ENCODE measurements around the gene UBR3. TPM values are rescaled to one million over a fixed set of nuclear protein-coding genes. Genes with fewer than 3 reads are reported as not detected.
"Not testable (repeated sequence)": the region's sequence is repeated elsewhere in the genome, so short reads cannot be mapped to it uniquely, and the experiment has no call there.

UBR3 gene
- polyA plus RNA-seq, 2 of the 4 experiments (the other 2 are of a cell fraction), result 11.0 to 23.1 TPM

DNA sequence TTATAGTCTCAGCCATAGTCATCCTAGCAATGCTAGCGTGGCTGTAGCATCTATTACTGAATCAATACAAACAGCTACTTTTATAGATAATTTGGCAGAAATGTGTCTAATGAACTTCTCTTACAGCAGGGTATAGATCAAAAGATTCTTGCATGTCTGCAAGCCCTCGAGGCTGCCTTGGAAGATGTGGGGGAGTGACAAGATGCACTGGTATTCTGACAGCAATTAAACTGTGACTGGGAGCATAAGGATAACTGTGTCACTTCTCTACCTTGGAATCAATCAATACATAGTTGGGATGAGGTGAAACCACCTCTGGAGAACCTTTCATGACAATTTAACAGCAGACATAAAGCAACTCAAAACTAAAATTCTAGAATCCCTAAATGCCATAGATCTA is 291.4 kb downstream of the UBR3 start:
- FAIRE-seq (no peak), ATAC-seq (no peak), DNase-seq (ENCODE audit: low read depth in 1 of 2, low spot score in 1 of 2) (no peak)
- H3K9me3 ChIP-seq, result no peaks in the 10 kb centered on the region
- CTCF ChIA-PET, result no interaction called here
- no peak for TF ChIP-seq KDM1A (IDR thresholded peaks at IDR 0.05; ENCODE audit: low read depth)
- 63% methylated on average over 2 of the region's 2 CpGs for WGBS (ENCODE audit: missing lambda C conversion rate)
- peaks cover 51% of the 10 kb centered on the region for H3K4me1 ChIP-seq
- peak overlapping the region; percentile 43; the same call in 1 of the 3 replicates for H3K4me2 ChIP-seq
- no peak overlapping the region for H3K4me3 ChIP-seq
- POLR2A ChIA-PET, result no interaction called here
- H3K27ac ChIP-seq, result no peak overlapping the region

DNA sequence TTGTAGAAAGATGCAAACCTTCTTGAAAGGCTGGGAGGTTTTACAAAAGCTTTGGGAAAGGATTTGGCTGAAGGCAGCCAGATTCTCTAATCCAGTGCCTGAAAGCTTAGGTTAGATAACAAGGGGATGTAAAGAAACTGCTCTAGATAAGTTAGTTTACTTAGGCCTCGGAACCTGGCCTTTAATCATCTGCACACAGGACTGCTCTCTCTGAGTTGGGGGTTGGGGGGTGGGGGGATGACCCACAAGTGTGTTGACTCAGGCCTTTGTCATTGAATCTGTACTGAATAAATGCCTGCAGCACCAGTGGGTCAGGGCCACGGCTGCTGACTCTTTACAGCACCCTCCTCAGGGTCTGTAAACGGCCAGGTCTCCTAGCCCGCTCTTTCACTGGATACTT is 292.1 kb downstream of the UBR3 start:
- peaks cover 55% of the 10 kb centered on the region for H3K4me1 ChIP-seq
- CTCF ChIA-PET, H3K4me3 ChIP-seq, H3K9me3 ChIP-seq, POLR2A ChIA-PET, FAIRE-seq: not testable (repeated sequence)
- 36% methylated on average over 4 of the region's 4 CpGs for WGBS (ENCODE audit: missing lambda C conversion rate)
- peak overlapping the region; percentile 43; the same call in 2 of the 3 replicates for H3K4me2 ChIP-seq
- H3K27ac ChIP-seq, result peak overlapping the region in 1 of 2 experiments; percentile 11; a peak in 1 of 6 replicates
- peak in 1 of 2 experiments; percentile 14 for DNase-seq (ENCODE audit: low read depth in 1 of 2, low spot score in 1 of 2)
- peak in 1 of 2 experiments; percentile 53; a peak in 4 of 6 replicates for ATAC-seq

DNA sequence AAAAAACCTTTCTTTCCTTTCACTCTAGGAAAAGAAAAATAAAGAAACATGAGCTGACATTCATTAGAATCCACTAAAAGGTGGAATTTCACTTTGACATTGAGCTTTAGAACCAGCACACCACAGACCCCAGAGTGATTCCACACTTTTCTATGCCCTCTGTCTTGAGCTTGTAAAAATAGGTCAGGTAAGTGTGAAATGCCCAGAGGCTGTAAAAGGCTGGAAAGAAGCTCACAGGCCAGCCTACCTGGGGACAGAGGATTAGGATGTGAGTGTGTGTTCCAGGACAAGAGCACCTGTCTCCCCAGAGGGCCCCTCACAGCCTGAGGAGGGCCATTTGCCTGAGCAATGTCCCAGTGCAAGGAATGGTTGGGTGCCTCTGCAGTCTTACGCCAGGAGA is 294.4 kb downstream of the UBR3 start:
- Histone ChIP-seq H3K9me3 (0 out of 3 replicates have a peak, but pooled peaks cover 7% of the 10 kb centered on the region), H3K4me2 (peak overlapping the region; percentile 43; the same call in 2 of the 3 replicates), H3K27ac (peak overlapping the region in 1 of 2 experiments; percentile 64; a peak in 4 of 6 replicates), H3K4me1 (peaks cover 55% of the 10 kb centered on the region), H3K4me3 (no peak overlapping the region)
- TF ChIP-seq CBX2 (IDR thresholded peaks at IDR 0.05; ENCODE audit: borderline replicate concordance, low read depth) (no peak), MAZ (IDR thresholded peaks at IDR 0.05; ENCODE audit: borderline replicate concordance, low read depth, low read length) (no peak), HEYL (CRISPR knock-in tag; IDR thresholded peaks at IDR 0.05) (no peak), JUNB (IDR thresholded peaks at IDR 0.05) (no peak), HOXA7 (CRISPR knock-in tag; IDR thresholded peaks at IDR 0.05) (no peak), CHD4 (IDR thresholded peaks at IDR 0.05; ENCODE audit: borderline replicate concordance) (no peak), RFX5 (IDR thresholded peaks at IDR 0.05) (no peak), ESRRA (IDR thresholded peaks at IDR 0.05; ENCODE audit: borderline replicate concordance, low read length) (no peak), FOSB (CRISPR knock-in tag; IDR thresholded peaks at IDR 0.05) (no peak), EHF (CRISPR knock-in tag; IDR thresholded peaks at IDR 0.05) (no peak)
- TF ChIP-seq, protein P1, sequence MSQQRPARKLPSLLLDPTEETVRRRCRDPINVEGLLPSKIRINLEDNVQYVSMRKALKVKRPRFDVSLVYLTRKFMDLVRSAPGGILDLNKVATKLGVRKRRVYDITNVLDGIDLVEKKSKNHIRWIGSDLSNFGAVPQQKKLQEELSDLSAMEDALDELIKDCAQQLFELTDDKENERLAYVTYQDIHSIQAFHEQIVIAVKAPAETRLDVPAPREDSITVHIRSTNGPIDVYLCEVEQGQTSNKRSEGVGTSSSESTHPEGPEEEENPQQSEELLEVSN (IDR thresholded peaks at IDR 0.05; ENCODE audit: borderline replicate concordance, low read depth), result no peak
- no peak for FAIRE-seq
- ATAC-seq, result peak in 1 of 2 experiments; percentile 7; a peak in 2 of 6 replicates
- 93% methylated on average over 1 of the region's 1 CpG for WGBS (ENCODE audit: missing lambda C conversion rate)
- ChIA-PET POLR2A (no interaction called here), CTCF (no interaction called here)
- DNase-seq (ENCODE audit: low read depth in 1 of 2, low spot score in 1 of 2), result no peak

DNA sequence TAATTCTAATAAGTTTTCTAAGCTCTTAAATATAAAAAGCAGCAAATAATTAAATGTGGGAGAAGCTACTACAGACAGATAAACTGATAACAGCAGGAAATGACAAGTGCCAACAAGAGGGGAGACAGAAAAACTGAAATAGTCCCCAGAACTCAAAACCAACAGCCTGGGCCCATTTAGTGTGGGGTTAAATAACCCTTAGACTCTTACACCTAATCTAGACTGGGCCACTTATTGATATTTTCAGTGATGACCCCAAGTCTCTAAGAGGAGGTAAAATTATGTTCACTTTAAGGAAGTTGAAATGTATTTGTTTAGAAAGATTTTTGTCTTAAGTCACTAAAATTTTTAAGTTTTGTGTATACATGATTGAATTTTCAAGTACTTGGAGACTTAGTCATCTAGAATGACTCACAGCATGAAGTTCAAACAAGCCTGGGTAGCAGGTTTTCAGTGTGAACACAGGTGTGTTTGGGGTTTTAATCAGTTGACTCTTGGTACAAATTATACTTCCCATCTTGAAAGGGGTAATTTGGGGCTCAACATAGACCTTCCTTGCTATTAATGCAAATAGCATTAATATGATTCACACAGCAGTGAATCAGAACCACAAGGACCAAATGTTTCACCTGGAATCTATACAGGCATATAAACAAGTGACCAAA is 295.8 kb downstream of the UBR3 start:
- ChIA-PET POLR2A (no interaction called here), CTCF (no interaction called here)
- Histone ChIP-seq H3K4me2 (peak overlapping the region; percentile 43), H3K27ac (peak overlapping the region in 1 of 2 experiments; percentile 64; a peak in 4 of 6 replicates), H3K4me3 (no peak overlapping the region), H3K4me1 (peaks cover 55% of the 10 kb centered on the region), H3K9me3 (0 out of 3 replicates have a peak, but pooled peaks cover 7% of the 10 kb centered on the region)
- ATAC-seq, result peak; percentile 62 to 76; a peak in 5 of 6 replicates
- DNase-seq (ENCODE audit: low read depth in 1 of 2, low spot score in 1 of 2), result peak; percentile 32 to 42
- FAIRE-seq, result no peak
- no peak for TF ChIP-seq CHD4 (IDR thresholded peaks at IDR 0.05; ENCODE audit: borderline replicate concordance)
- no peak for TF ChIP-seq POLR2AphosphoS2 (conservative IDR thresholded peaks at IDR 0.05; ENCODE audit: low read length)
- TF ChIP-seq RARB (CRISPR knock-in tag; IDR thresholded peaks at IDR 0.05), result no peak
- TF ChIP-seq JUNB (IDR thresholded peaks at IDR 0.05), result peak; percentile 79
- TF ChIP-seq JUN (IDR thresholded peaks at IDR 0.05), result no peak
- TF ChIP-seq, protein P2, sequence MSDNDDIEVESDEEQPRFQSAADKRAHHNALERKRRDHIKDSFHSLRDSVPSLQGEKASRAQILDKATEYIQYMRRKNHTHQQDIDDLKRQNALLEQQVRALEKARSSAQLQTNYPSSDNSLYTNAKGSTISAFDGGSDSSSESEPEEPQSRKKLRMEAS (IDR thresholded peaks at IDR 0.05), result no peak
- peak; percentile 71 for TF ChIP-seq FOSL2 (IDR thresholded peaks at IDR 0.05)
- peak; percentile 71 for TF ChIP-seq FOSL2 (CRISPR knock-in tag; IDR thresholded peaks at IDR 0.05)
- no peak for TF ChIP-seq NFE2L2 (conservative IDR thresholded peaks at IDR 0.05; ENCODE audit: low read length)
- no peak for TF ChIP-seq CBX8 (IDR thresholded peaks at IDR 0.05)
- no peak for TF ChIP-seq HOXA7 (CRISPR knock-in tag; IDR thresholded peaks at IDR 0.05)
- TF ChIP-seq MYC (IDR thresholded peaks at IDR 0.05; ENCODE audit: borderline replicate concordance, low read length), result no peak
- TF ChIP-seq GATA3 (IDR thresholded peaks at IDR 0.05; ENCODE audit: borderline replicate concordance), result peak; percentile 32; the same call in 1 of the 2 replicates
- TF ChIP-seq ZC3H11A (IDR thresholded peaks at IDR 0.05), result no peak
- TF ChIP-seq, protein P3, sequence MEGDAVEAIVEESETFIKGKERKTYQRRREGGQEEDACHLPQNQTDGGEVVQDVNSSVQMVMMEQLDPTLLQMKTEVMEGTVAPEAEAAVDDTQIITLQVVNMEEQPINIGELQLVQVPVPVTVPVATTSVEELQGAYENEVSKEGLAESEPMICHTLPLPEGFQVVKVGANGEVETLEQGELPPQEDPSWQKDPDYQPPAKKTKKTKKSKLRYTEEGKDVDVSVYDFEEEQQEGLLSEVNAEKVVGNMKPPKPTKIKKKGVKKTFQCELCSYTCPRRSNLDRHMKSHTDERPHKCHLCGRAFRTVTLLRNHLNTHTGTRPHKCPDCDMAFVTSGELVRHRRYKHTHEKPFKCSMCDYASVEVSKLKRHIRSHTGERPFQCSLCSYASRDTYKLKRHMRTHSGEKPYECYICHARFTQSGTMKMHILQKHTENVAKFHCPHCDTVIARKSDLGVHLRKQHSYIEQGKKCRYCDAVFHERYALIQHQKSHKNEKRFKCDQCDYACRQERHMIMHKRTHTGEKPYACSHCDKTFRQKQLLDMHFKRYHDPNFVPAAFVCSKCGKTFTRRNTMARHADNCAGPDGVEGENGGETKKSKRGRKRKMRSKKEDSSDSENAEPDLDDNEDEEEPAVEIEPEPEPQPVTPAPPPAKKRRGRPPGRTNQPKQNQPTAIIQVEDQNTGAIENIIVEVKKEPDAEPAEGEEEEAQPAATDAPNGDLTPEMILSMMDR (IDR thresholded peaks at IDR 0.05), result no peak
